Activated CD4-positive, CD25-positive, alpha-beta regulatory T cell (primary cell): ENCODE results near the gene SYT17.

ENCODE experiments used
- DNase-seq, 4 experiments: peaks; one replicate each; lab custom pipeline; 2025; lab: John Stamatoyannopoulos, UW

SYT17 gene

DNA sequence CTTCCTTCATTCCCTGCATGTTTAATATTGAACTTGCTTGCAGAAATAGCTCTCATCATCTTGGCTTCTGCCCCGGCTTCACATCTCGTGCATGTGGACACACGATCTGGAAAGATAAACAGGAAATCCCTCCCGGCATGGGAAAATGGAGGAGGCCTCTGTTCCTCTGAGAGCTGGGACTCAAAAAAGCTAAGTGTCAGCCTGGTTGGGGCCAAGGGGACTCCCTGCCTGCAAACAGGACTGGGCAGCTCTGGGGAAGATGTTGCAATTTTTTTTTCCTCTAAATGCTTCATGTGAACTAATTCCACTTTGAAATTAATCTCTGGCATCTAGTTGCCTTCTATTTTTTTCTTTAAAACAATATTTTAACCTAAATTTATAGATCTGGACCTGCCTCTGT, 29.4 kb upstream of the SYT17 start:
- no peak for DNase-seq

DNA sequence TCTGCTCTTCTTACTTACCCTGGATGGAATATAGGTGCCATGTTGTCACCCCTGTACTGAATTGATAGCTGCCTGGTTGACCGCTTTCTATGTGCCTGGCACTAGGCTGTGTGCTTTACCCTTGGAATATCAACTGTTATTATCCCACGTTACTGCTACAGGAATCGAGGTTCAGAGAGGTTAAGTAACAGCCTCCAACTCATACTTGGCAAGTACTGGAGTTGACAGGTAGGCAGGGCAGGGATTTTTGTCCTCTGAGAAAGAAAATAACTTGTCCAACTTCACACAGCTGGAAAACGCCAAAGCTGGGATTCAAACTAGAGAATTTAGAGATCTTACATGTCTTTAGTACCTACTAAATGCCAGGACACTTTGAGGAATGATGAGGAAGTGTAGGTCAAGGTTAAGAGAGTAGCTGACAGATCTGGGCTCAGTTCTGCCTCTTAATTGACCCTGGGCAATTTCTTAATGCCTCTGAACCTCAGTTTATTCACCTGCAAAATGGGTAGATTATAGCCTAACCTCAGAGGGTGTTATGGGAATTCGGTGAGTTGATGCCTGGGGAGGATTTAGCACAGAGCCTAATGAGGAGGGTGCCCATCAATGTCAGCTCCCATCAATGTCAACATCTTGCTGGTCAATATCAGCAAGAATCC, 28.5 kb upstream of the SYT17 start:
- DNase-seq, result no peak

DNA sequence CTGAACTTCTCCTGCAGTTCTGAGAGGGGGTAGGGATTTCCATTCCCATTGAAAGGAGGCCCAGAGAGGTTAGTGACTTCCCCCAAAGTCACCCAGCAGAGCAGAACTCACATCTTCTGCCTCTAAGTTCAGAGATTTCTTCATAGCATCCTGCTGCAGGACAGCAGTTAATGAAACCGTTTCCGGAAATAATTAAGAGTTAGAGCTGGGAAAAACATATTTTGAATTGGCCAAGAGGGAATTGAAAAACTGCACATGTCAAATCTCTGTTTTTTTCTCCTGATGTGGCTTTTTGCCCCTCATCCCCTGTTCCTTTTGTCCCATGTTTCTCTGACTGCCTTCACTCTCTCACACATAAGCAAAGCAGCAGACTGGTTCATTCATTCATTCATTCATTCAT, 27.6 kb upstream of the SYT17 start:
- DNase-seq, result no peak

DNA sequence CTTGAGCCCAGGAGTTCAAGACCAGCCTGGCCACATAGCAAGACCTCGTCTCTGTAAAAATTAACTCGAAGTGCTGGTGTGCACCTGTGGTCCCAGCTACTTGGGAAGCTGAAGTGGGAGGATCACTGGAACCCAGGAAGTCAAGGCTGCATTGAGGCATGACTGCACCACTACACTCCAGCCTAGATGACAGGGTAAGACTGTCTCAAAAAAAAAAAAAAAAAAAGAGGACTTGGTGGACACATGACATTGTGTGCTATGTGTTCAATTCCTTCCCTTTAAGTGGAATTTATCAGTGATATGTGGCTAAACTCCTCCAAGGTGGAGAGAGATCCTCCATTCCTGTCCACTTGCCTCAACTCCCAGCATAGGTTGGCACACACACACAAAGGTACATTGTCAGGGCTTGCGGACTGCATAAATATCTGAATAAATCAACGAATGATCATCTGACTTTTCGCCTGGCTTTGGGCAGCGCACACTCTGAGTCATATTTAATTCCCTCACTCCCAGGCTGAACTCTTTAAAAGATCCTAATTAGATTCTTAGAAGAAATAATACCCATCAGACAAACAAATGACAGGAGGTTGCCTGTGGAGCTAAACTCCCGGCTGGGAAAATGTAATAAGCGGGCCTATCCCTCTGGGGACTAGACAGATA, 25.0 kb upstream of the SYT17 start:
- DNase-seq, result no peak

GRCh38 chr16:19143599-19143956, 24.5 kb upstream of the SYT17 start:
- DNase-seq, result no peak

DNA sequence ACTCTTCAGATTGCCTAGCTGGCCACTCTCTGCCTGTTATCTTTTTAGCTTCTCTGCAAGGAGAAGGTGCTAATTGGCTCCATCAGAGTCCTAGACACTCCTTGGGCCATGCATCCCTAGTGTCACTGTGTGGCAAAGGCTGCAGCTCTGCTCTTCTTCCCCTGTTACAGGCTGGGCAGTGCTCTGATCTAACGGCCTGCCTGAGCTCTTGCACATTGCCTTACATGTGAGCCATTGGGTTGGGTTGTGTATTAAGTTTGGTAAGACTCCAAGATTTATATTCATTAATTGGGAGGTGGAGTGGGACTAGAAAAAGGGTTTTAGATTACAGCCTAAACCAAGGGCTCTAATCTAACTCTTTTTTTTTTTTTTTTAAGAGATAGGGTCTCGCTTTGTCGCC, 23.0 kb upstream of the SYT17 start:
- no peak for DNase-seq

GRCh38 chr16:19147126-19147525, 20.9 kb upstream of the SYT17 start:
- no peak for DNase-seq

DNA sequence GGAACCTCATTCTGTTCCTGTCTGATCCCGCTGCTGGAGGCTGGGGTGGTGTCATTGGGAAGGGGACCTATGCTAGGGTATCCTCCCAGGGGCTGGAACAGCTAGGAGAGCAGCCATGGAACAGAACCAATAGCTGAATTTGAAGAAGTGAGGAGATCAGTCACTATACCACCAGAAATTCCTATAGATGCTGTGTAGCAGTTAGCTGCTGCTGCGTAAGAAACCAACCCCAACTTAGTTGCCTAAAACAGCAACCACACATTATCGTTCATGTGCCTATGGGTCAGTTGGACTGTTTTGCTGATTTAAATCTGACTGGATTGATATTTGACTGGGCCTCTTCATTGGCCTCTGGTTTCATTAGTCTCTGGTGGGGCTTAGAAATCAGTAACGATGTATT, 20.4 kb upstream of the SYT17 start:
- no peak for DNase-seq

DNA sequence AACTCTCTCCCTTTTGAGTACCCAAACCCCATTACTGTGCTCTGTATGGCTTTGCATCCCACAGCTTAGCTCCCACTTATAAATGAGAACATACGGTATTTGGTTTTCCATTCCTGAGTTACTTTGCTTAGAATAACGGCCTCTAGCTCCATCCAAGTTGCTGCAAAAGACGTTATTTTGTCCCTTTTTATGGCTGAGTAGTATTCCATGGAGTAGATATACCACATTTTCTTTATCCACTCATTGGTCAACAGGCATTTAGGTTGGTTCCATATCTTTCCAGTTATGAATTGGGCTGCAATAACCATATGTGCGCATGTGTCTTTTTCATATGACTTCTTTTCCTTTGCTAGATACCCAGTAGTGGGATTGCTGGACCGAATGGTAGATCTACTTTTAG, 19.9 kb upstream of the SYT17 start:
- DNase-seq, result no peak

- no peak for DNase-seq
These were observed 16.7 kb upstream of the SYT17 start for GRCh38 chr16:19151310-19151709.

GRCh38 chr16:19152042-19152441, 16.0 kb upstream of the SYT17 start:
- no peak for DNase-seq

DNA sequence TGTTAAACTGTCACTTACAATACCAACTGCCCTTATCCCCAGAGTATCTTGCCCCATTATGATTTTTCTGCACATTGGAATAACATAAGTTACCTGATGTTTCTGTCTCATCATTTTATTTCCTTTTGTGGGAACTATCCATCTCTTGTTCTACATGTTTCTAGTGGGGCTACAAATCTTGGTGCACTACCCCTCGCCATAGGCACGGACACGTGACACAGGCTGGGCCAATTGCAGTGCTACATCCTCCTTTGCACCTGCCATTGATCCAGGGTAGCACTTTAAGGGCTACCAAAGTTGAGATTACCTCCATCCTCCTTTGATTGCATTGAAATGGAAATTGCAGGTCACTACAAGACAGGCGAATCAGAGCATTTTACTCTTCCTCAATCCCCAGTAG, 14.2 kb upstream of the SYT17 start:
- DNase-seq, result no peak

DNA sequence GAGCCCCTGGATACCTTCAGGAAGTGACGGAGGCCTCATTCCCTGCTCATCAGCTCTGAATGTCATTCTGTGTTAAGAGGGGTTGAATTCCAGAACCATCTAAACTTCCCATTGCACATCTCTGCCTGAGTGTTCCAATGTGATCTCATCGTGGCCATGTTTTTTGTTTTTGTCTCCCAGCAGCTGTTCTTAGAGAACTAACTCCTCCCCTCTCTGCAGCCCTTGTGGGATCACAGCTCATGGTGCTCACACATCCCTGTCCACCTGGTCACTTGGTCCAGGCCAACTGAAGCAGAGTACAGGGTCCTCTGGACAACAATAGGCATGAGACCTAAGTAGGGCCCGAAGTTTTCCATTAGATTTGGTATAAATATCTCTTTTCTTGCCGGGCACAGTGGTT, 6.0 kb upstream of the SYT17 start:
- DNase-seq, result no peak

- no peak for DNase-seq
These were observed 4.8 kb upstream of the SYT17 start for GRCh38 chr16:19163215-19163614.

- DNase-seq, result no peak
These were observed 3.8 kb upstream of the SYT17 start for GRCh38 chr16:19164285-19164684.

DNA sequence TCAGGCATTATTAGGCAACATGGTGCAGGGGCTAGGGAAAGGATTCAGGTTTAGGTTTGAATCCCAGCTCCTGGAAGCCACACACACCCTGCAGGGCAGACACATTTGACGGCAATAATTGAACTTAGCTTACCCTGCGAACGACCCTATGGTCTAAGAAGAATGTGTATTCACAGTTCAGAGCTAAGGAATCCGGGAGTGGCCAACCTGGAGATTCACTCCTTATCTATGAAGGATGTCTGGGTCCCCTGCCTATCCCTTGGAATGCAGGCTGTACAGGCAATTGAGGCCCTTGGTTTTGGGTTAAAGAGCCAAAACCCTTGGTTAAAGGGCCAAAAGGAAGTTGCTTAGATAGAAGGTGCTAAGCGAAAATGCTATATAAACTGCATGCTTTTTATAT, 2.9 kb upstream of the SYT17 start:
- no peak for DNase-seq

- DNase-seq, result no peak
These were observed 1.5 kb upstream of the SYT17 start for GRCh38 chr16:19166500-19166899.

DNA sequence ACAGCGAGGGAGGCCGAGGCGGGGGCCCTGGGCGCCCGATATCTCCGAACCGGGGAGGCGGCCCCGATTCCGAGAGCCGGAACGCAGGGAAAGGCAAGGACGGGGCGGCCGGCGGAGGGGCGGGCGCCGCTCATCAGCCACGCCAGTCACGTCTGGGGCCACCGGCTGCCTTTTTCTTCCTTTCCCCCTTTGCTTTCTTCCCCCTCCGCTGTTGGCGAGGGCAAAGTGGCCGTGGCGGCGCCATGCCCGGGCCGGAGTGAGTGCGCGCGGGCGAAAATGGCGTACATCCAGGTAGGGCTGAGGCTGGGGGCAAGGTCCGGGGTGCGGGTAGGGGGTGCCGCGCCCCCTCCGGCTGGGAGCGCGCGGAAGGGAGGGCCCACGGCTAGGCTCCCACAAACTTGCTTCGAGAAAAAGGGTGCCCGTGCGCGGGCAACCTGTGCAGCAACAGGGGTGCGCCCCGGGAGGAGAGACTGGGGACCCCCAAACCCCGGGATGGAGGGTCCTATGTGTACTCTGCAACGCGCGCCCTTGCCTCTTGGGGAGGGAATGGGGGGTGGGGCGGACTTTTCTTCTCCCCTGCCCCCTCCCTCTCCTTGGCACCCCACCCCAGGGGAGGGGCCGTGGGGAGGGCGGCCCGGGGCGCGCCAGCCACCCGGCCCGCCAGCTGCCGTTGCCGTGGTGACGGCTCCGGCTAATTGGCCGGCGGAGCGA, 486 bp downstream of the SYT17 start:
- DNase-seq, result no peak

- no peak for DNase-seq
These were observed 1.1 kb downstream of the SYT17 start for GRCh38 chr16:19169082-19169639.

DNA sequence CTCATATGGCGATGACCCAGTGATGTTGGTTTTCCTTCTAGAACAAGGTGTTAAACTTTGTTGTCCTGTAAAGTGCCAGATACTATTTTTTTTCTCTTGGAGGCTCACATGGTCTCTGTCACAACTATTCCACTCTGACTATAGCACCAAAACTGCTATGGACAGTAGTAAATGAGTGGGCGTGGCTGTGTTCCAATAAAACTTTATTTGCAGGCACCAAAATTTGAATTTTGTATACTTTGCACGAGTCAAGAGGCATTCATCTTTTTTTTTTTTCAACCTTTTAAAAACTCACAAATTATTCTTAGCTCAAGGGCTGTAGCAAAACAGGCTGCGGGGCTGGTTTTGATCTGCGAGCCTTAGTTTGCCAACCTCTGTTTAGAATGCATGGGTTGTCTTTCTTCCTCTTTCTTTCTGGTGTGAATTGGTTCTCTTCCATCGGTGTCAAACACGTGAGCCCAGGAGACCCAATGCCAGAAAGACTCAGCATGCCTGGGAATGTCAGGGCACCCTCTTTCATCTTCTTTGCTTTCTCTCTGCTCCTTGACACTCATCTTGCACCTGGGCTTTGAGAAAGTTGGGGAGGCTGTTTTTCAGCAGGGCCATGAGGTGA, 2.1 kb downstream of the SYT17 start:
- DNase-seq, result no peak

GRCh38 chr16:19172098-19172780, 4.2 kb downstream of the SYT17 start:
- DNase-seq, result no peak

DNA sequence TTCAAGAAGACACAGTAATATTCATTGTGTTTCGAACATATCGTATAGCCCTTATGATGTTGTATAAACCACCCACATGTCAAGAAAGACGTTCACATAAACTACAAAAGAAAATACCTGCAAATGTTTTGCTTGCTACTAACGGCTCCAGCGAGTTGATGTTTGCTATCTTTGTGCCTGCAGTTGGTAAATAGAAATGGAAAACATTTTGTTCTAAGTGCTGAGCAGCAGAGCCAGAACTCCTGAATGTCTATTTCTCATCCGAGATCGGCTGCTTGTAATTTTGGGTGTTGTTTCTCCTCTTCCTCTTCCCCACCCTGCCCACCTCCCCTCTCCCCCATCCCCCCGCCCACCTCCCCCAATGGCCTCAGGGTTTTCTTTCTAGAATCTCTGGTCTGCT, 5.0 kb downstream of the SYT17 start:
- DNase-seq, result no peak
